SK-N-MC (cell line): ENCODE results near the gene SYT2.
"Not testable (repeated sequence)": the region's sequence is repeated elsewhere in the genome, so short reads cannot be mapped to it uniquely, and the experiment has no call there.

Experiments used
- DNase-seq: peaks from one replicate; pipeline ENCODE4 v3.0.0-alpha.2; 2011; ENCODE audit warnings: low read depth, low spot score
- H3K27ac ChIP-seq: fragments of 200-600 bp; sonication (generic); 2 replicates; pipeline ENCODE4 v1.5.1; 2016; ENCODE audit warnings: mixed run types
- H3K36me3 ChIP-seq: fragments of 200-600 bp; sonication (generic); 2 replicates; pipeline ENCODE4 v1.6.1; 2017; ENCODE audit warnings: antibody characterized with exemption, low read length, mixed read lengths; ENCODE audit not compliant: insufficient read depth
- H3K4me3 ChIP-seq: fragments of 200-600 bp; sonication (generic); 2 replicates; pipeline ENCODE4 v1.5.1; 2016
- H3K9ac ChIP-seq: fragments of 200-600 bp; sonication (generic); 2 replicates; pipeline ENCODE4 v1.8.0; 2017; ENCODE audit warnings: mixed run types, mixed read lengths; ENCODE audit not compliant: insufficient read length
- H3K9me3 ChIP-seq: fragments of 200-600 bp; sonication (generic); 2 replicates; pipeline ENCODE4 v1.6.1; 2017; ENCODE audit warnings: low read depth, mild to moderate bottlenecking, antibody characterized with exemption, low read length, moderate library complexity, mixed read lengths
- EZH2 ChIP-seq: fragments of 200-600 bp; sonication (generic); IDR thresholded peaks from one replicate; pipeline ENCODE4 v1.6.1; 2017; ENCODE audit warnings: antibody characterized with exemption
- FOXP2 ChIP-seq: optimal IDR thresholded peaks from 2 replicates; pipeline ENCODE3; 2011; ENCODE audit warnings: mild to moderate bottlenecking, moderate library complexity; ENCODE audit not compliant: insufficient read depth; ENCODE audit errors: extremely low read length, control extremely low read depth
- POLR2AphosphoS5 ChIP-seq: IDR thresholded peaks from 2 replicates; pipeline ENCODE4 v1.6.1; 2012; ENCODE audit warnings: mild to moderate bottlenecking, low read depth, low read length, borderline replicate concordance

SYT2 gene

DNA sequence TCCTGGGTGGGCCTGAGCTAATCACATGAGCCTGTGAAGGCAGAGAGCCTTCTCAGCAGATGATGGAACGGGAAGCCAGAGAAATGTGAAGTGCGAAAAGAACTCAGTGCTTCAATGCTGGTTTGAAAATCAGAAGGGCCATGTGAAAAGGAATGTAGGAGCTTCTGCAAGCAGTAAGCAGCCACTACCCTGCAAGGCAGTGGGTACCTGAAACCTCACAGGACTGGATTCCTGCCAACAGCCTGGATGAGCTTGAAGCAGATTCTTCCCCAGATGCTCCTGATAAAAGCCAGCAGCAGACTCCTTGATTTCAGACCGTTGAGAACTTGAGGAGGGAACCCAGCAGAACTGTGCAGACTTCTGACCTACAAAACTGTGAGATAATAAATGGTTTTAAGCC, 158.6 kb downstream of the SYT2 start:
- Histone ChIP-seq H3K36me3 (no peaks in the 10 kb centered on the region), H3K4me3 (no peak overlapping the region), H3K9me3 (no peaks in the 10 kb centered on the region), H3K9ac (no peak overlapping the region), H3K27ac (no peak overlapping the region)
- TF ChIP-seq POLR2AphosphoS5 (no peak), EZH2 (no peak), FOXP2 (no peak)
- no peak for DNase-seq

DNA sequence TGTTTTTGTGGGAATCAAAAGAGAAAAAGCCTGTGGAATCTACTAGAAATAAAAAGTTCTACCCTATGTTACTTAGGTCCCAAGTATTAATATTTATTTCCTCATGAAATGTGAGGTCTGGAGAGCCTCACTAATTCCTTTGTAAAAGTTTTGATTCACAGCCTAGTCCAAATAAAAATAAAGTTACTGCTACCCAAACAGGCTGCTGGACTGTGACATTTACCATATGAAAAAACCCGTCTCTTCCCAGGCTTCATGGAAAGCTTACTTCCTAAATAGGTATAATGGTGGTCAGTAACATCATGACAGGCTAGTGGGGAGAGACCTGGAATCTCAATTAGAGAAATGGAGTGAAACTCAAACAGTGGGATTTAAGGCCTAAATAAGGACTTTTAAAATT, 160.2 kb downstream of the SYT2 start:
- not testable (repeated sequence) for H3K36me3 ChIP-seq, H3K9ac ChIP-seq, H3K9me3 ChIP-seq, H3K4me3 ChIP-seq, H3K27ac ChIP-seq, DNase-seq

DNA sequence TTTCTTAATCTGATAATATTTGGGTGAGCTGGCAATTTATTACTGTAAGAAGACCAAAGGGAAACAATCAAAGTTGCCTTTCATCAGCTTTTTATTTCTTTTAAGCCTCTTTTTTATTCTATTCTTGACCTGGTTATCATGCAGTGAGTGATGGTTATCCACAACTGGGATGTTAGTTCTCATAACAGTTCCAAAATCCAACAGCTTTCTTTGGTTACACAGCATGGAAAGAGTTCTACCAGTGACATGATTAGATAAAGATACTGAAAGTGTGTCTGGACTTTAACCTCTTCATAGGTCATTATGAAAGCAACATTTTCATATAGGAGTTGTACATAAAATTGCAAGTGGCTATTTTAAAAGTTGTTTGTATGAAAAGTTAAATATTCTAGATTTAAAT, 163.0 kb downstream of the SYT2 start:
- TF ChIP-seq EZH2 (no peak), POLR2AphosphoS5 (no peak), FOXP2 (no peak)
- Histone ChIP-seq H3K36me3 (no peaks in the 10 kb centered on the region), H3K9me3 (no peaks in the 10 kb centered on the region), H3K27ac (no peak overlapping the region), H3K4me3 (no peak overlapping the region), H3K9ac (no peak overlapping the region)
- DNase-seq = no peak

DNA sequence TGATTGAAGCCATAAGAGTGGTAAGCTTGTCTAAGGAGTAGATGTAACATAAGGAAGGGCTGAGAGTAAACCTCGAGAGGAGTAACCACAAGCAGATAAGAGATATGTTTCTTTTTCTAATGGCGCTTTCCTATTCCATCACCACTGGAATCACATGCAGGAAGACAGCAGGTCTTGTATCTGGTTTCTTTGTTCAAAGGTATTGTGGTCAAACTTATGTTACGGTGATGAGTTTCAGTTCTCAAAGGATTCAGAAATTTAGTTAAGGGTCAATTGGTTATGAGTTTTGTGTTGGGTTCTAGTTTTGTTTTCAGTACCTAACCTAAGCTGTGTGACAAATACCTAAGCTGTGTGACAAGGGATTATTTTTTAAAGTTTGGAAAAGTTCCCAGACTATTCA, 163.5 kb downstream of the SYT2 start:
- not testable (repeated sequence) for H3K9ac ChIP-seq, DNase-seq, H3K27ac ChIP-seq, H3K4me3 ChIP-seq, H3K36me3 ChIP-seq, H3K9me3 ChIP-seq

DNA sequence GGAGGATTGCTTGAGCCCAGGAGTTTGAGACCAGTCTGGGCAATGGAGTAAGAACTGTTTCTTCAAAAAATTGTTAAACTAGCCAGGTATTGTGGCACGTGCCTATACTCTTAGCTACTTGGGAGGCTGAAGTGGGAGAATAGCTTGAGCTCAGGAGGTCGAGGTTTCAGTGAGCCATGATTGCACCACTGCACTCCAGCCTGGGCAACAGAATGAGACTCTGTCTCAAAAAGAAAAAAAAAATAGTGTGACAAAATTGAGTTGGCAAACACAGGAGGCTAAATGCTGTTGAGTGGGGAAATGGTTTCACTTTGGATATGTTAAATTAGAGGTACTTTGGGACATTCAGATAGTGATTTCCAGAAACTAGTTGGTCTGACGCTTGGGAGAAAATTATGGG, 163.9 kb downstream of the SYT2 start:
- not testable (repeated sequence) for H3K4me3 ChIP-seq, DNase-seq, H3K9me3 ChIP-seq, H3K9ac ChIP-seq, H3K36me3 ChIP-seq, H3K27ac ChIP-seq

DNA sequence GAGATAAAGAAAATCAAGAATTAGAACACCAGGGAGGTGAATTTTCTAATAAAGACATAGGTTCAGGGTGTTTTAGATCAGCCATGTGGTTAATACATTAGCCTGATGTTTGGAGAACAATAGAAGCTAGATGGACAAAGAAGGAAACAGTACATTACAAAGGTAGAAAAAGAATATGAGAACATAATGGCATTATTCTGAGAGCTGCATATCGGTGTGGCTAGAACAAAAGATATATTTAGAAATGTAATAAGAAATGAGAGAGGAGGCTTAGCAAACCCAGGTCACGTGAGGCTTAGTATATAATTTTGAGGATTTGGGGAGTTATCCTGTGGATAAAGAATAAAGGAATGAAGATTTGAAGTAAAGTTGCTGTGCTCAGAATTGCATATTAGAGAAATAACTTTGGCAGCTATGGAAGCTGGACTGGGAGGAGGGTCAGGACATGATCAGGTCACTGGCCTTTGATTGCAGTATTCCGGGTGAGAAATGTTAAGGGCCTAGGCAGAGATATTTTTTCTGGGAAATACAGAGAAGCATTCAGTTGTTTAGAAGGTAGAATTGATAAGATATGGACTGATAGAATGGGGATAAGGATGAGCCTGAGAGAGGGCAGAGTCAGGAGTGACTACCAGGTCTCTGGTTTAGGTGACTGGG, 164.5 kb downstream of the SYT2 start:
- not testable (repeated sequence) for H3K27ac ChIP-seq

DNA sequence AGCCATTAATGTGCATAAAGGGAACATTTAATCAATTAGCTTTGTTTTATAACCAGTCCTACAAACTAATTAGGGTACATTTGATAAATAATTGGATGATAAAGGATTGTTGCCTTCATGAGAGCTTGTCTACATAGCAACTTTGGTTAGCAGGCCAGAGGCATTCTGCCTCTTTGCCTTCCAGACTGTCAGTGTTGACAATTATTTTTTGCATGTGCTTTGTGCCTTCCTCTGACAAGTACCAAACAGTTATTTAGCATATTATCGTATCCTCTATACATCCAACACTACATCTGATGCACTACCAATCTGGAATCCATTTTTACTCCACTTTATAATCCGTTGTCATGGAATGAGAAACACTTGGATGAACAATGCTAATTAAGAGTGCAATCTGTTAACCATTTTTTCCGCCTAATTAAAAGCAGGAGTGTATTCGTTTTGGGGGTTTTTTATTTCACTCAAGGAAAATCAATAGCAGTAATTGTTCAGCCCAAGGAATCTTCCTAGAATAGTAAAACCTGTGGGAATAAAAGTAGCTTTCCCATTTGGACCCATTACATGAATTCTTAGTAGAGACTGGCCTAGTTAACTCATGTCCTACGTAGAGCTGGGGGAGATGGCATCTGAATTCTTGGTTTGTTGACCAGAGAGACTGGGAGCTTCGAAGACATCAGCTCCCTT, 165.3 kb downstream of the SYT2 start:
- H3K9me3 ChIP-seq, H3K36me3 ChIP-seq, DNase-seq, H3K9ac ChIP-seq, H3K4me3 ChIP-seq, H3K27ac ChIP-seq: not testable (repeated sequence)

More for the DNA sequence above, 164.5 kb downstream of the SYT2 start:
- not testable (repeated sequence) for H3K9ac ChIP-seq, H3K9me3 ChIP-seq, DNase-seq, H3K4me3 ChIP-seq, H3K36me3 ChIP-seq

DNA sequence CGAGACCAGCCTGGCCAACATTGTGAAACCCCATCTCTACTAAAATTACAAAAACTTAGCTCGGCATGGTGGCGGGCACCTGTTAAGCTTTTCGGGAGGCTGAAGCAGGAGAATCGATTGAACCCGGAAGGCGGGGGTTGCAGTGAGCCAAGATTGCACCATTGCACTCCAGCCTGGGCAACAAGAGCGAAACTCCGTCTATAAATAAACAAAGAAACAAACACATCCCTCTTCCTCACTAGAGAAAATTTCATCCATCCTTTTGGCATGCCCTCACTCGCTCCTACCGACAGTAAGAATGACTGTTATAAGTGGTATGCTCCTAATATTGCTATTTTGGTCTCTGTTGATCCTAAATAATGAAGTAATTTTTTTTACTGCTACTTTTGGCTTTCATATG, 166.7 kb downstream of the SYT2 start:
- H3K9ac ChIP-seq, H3K4me3 ChIP-seq, H3K27ac ChIP-seq, DNase-seq, H3K36me3 ChIP-seq, H3K9me3 ChIP-seq: not testable (repeated sequence)

DNA sequence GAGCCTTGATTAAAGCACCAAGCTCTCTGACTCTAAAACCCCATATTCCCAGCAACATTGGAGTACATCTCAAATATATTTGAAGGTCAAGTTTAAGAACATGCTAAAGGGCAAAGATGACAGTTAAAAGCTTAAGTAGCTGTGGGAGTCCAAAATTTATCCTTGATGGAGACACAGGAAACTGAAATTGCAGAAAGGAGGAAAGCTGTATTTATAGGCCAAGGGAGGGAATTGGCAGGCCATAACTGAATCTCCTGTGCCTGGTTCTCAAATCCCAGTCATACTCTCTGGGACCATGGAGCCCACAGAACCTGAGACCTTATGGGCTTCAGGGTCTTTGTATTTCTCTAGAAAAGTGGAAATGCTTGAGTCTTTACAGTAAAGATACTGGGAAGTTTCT, 167.8 kb downstream of the SYT2 start:
- H3K27ac ChIP-seq, H3K4me3 ChIP-seq, H3K36me3 ChIP-seq: not testable (repeated sequence)

DNA sequence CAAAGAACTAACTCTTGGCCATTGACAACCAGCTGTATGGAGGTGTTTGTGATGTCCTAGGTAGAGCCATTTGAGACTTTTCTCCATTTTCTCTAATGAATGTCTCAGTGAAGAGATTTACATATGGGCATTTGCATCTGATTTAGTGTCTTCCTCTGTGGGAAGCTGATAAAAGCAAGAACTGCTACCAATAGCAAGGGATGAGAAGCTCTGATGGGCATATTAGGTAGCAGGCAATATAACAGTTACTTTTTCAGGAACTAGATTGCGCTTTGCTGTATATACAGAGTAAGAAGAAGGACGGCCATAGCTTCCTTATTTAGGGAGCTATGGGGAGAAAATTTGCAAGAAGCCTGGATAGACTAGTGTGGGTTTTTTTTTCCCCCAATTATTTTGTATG, 169.4 kb downstream of the SYT2 start:
- H3K27ac ChIP-seq, H3K4me3 ChIP-seq, DNase-seq, H3K9ac ChIP-seq, H3K36me3 ChIP-seq, H3K9me3 ChIP-seq: not testable (repeated sequence)

More for the DNA sequence above, 167.8 kb downstream of the SYT2 start:
- DNase-seq, H3K9ac ChIP-seq, H3K9me3 ChIP-seq: not testable (repeated sequence)
